A673 (cell line): Measurements from ENCODE around the gene SPATA6L.

Experiments used
- CTCF ChIP-seq: fragments of 300-800, 200-600 bp; sonication (generic); conservative IDR thresholded peaks from 2 replicates; pipeline ENCODE4 v1.5.1; 2017; ENCODE audit warnings: low read depth, mild to moderate bottlenecking, antibody characterized with exemption, low read length, moderate library complexity, mixed read lengths
- EZH2 ChIP-seq: fragments of 200-600 bp; sonication (generic); IDR thresholded peaks from 2 replicates; pipeline ENCODE4 v1.6.1; 2017; ENCODE audit warnings: borderline replicate concordance, low read depth, mild to moderate bottlenecking, mixed read lengths, antibody characterized with exemption, low read length; ENCODE audit not compliant: poor library complexity, severe bottlenecking

GRCh38 chr9:4668604-4669003 is 2.3 kb upstream of the SPATA6L start:
- TF ChIP-seq EZH2 (no peak), CTCF (no peak)
